Breast epithelium (tissue), 4 donors: Measurements from ENCODE around the gene SHANK3. TPM values are rescaled to one million over a fixed set of nuclear protein-coding genes. Genes with fewer than 3 reads are reported as not detected.

ENCODE experiments used
- DNase-seq, 2 donors: peaks; one replicate each; pipeline ENCODE4 v3.0.0-alpha.2; 2019; ENCODE audit warnings: low spot score in 2 of 2
- H3K27ac ChIP-seq, 2 donors: fragments of 200-600 bp; sonication (generic) in 1 of 2; one replicate each; pipeline ENCODE4 v1.5.1; 2016 to 2019; ENCODE audit warnings: mild to moderate bottlenecking in 1 of 2
- H3K27me3 ChIP-seq, 2 donors: fragments of 200-600 bp; sonication (generic) in 1 of 2; one replicate each; pipeline versions ENCODE4 v1.5.1 to v1.6.0; 2017 to 2019; ENCODE audit warnings: control low read depth in 1 of 2, mild to moderate bottlenecking in 1 of 2
- H3K36me3 ChIP-seq: fragments of 200-600 bp; one replicate; pipeline ENCODE4 v1.5.1; 2019
- H3K4me1 ChIP-seq, 2 donors: fragments of 200-600 bp; sonication (generic); one replicate each; pipeline ENCODE4 v1.5.1; 2016 to 2019; ENCODE audit warnings: control low read depth in 1 of 2
- H3K4me3 ChIP-seq, 3 donors: fragments of 200-600 bp; sonication (generic); 1 replicate in 2 of 3; 2 replicates in 1 of 3; pipeline ENCODE4 v1.5.1; 2016 to 2019; ENCODE audit warnings: mild to moderate bottlenecking in 3 of 3, moderate library complexity in 2 of 3
- H3K9me3 ChIP-seq, 2 donors: fragments of 200-600 bp; sonication (generic) in 1 of 2; one replicate each; pipeline ENCODE4 v1.5.1; 2016 to 2019; ENCODE audit warnings: control low read depth in 1 of 2
- POLR2A ChIP-seq: fragments of 450-650 bp; IDR thresholded peaks from one replicate; pipeline ENCODE4 v1.6.1; 2016; ENCODE audit warnings: antibody characterized with exemption, mild to moderate bottlenecking, moderate library complexity
- POLR2AphosphoS5 ChIP-seq, 3 donors: sonication (generic); formaldehyde crosslinking; IDR thresholded peaks; one replicate each; pipeline ENCODE4 v1.6.1; 2017; ENCODE audit warnings: antibody characterized with exemption in 3 of 3
- intact Hi-C: fragments of 100-400 bp; cut with DNase I; formaldehyde crosslinking; loops from one replicate; pipeline ENCODE4 v1.15.1; 2023; ENCODE audit warnings: low total_unique reads
- total RNA-seq, 3 donors: library from RNA; depleted of rRNA; stranded (reverse); fragments of >200 nt; gene quantifications; one replicate each; pipeline ENCODE4 v1.1.0, GENCODE V29; 2016
- TF ChIP-seq, protein P1 (sequence below), 3 donors: fragments of 450-650 bp; IDR thresholded peaks; one replicate each; pipeline ENCODE4 v1.5.1; 2016 to 2017; ENCODE audit warnings: antibody characterized with exemption in 3 of 3, mild to moderate bottlenecking in 3 of 3, moderate library complexity in 3 of 3

The SHANK3 gene
- total RNA-seq, 3 donors from 2014 or later, result 4.8 to 28.8 (median 5.9) TPM

- intact Hi-C loops, result no loop called here
These were observed 45.2 kb downstream of the SHANK3 start for GRCh38 chr22:50717709-50718351.

GRCh38 chr22:50718352-50718709 is 45.7 kb downstream of the SHANK3 start:
- DNase-seq, result no peak
- intact Hi-C loops, result no loop called here

More at GRCh38 chr22:50717709-50718351, 45.2 kb downstream of the SHANK3 start:
- H3K4me1 ChIP-seq, result peaks cover 0 to 4% of the 10 kb centered on the region in 2 donors
- H3K27me3 ChIP-seq, result peaks cover 0 to 23% of the 10 kb centered on the region in 2 donors
- H3K27ac ChIP-seq, result no peak overlapping the region
- H3K4me3 ChIP-seq, result no peak overlapping the region
- no peak for DNase-seq
- no peaks in the 10 kb centered on the region for H3K36me3 ChIP-seq
- no peaks in the 10 kb centered on the region for H3K9me3 ChIP-seq
- TF ChIP-seq, protein P1, sequence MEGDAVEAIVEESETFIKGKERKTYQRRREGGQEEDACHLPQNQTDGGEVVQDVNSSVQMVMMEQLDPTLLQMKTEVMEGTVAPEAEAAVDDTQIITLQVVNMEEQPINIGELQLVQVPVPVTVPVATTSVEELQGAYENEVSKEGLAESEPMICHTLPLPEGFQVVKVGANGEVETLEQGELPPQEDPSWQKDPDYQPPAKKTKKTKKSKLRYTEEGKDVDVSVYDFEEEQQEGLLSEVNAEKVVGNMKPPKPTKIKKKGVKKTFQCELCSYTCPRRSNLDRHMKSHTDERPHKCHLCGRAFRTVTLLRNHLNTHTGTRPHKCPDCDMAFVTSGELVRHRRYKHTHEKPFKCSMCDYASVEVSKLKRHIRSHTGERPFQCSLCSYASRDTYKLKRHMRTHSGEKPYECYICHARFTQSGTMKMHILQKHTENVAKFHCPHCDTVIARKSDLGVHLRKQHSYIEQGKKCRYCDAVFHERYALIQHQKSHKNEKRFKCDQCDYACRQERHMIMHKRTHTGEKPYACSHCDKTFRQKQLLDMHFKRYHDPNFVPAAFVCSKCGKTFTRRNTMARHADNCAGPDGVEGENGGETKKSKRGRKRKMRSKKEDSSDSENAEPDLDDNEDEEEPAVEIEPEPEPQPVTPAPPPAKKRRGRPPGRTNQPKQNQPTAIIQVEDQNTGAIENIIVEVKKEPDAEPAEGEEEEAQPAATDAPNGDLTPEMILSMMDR (IDR thresholded peaks at IDR 0.05), result no peak
- TF ChIP-seq POLR2AphosphoS5 (IDR thresholded peaks at IDR 0.05) (no peak), POLR2A (no peak)

GRCh38 chr22:50719814-50720300 is 47.2 kb downstream of the SHANK3 start:
- no peaks in the 10 kb centered on the region for H3K9me3 ChIP-seq
- H3K36me3 ChIP-seq, result no peaks in the 10 kb centered on the region
- DNase-seq, result no peak
- H3K27ac ChIP-seq, result no peak overlapping the region
- H3K4me3 ChIP-seq, result peak overlapping the region in 2 of 3 donors; percentile 21 to 57
- H3K4me1 ChIP-seq, result no peaks in the 10 kb centered on the region
- intact Hi-C loops, result no loop called here
- peaks cover 0 to 23% of the 10 kb centered on the region in 2 donors for H3K27me3 ChIP-seq
- TF ChIP-seq POLR2A, result no peak
- no peak for TF ChIP-seq POLR2AphosphoS5 (IDR thresholded peaks at IDR 0.05)
- TF ChIP-seq, protein P1 (IDR thresholded peaks at IDR 0.05), result no peak

More at GRCh38 chr22:50718352-50718709, 45.7 kb downstream of the SHANK3 start:
- Histone ChIP-seq H3K4me1 (peaks cover 0 to under 1% of the 10 kb centered on the region in 2 donors), H3K27me3 (peaks cover 0 to 23% of the 10 kb centered on the region in 2 donors), H3K27ac (no peak overlapping the region), H3K4me3 (no peak overlapping the region), H3K36me3 (no peaks in the 10 kb centered on the region), H3K9me3 (no peaks in the 10 kb centered on the region)
- TF ChIP-seq, protein P1 (IDR thresholded peaks at IDR 0.05), result no peak
- no peak for TF ChIP-seq POLR2AphosphoS5 (IDR thresholded peaks at IDR 0.05)
- no peak for TF ChIP-seq POLR2A

GRCh38 chr22:50720301-50721256 is 48.0 kb downstream of the SHANK3 start:
- intact Hi-C loops, result no loop called here
- H3K36me3 ChIP-seq, result no peaks in the 10 kb centered on the region
- H3K27me3 ChIP-seq, result peaks cover 0 to 23% of the 10 kb centered on the region in 2 donors
- H3K9me3 ChIP-seq, result no peaks in the 10 kb centered on the region
- no peaks in the 10 kb centered on the region for H3K4me1 ChIP-seq
- DNase-seq, result no peak
- H3K27ac ChIP-seq, result no peak overlapping the region
- peak overlapping the region in 2 of 3 donors; percentile 21 to 57 for H3K4me3 ChIP-seq
- TF ChIP-seq POLR2A (no peak), POLR2AphosphoS5 (IDR thresholded peaks at IDR 0.05) (no peak)
- TF ChIP-seq, protein P1 (IDR thresholded peaks at IDR 0.05), result no peak
